ENCODE measurements around the gene WLS. TPM values are rescaled to one million over a fixed set of nuclear protein-coding genes. Genes with fewer than 3 reads are reported as not detected.

WLS gene
- total RNA-seq, 1 donor from 2014 or later: 81.9 TPM

- intact Hi-C loops (cut with DNase I): loop anchor here (5.0 kb wide), 1 partner anchor 225 kb away; no protein-coding TSS in a partner anchor
- ATAC-seq: no peak
- no peak for DNase-seq (ENCODE audit: low spot score)
Measured at GRCh38 chr1:68117416-68117815, 114.9 kb downstream of the WLS start.

- intact Hi-C loops (cut with DNase I): loop anchor here (5.0 kb wide), 1 partner anchor 226 kb away; no protein-coding TSS in a partner anchor
- DNase-seq (ENCODE audit: low spot score) (peak; percentile 74), ATAC-seq (no peak)
Measured at GRCh38 chr1:68116643-68117235, 115.6 kb downstream of the WLS start.

GRCh38 chr1:68115308-68115707 lies 117.0 kb downstream of the WLS start:
- intact Hi-C loops (cut with DNase I): loop anchor here (5.0 kb wide), 1 partner anchor 227 kb away; no protein-coding TSS in a partner anchor
- DNase-seq (ENCODE audit: low spot score): no peak

GRCh38 chr1:68113966-68114365 lies 118.4 kb downstream of the WLS start:
- DNase-seq (ENCODE audit: low spot score): no peak
- ATAC-seq: no peak
- intact Hi-C loops (cut with DNase I): no loop called here

More at GRCh38 chr1:68115308-68115707, 117.0 kb downstream of the WLS start:
- no peak for ATAC-seq

GRCh38 chr1:68112835-68113243 lies 119.5 kb downstream of the WLS start:
- no peak for DNase-seq (ENCODE audit: low spot score)
- ATAC-seq: peak; percentile 15
- intact Hi-C loops (cut with DNase I): no loop called here

GRCh38 chr1:68111519-68112436 lies 120.5 kb downstream of the WLS start:
- peak; percentile 95 for ATAC-seq
- intact Hi-C loops (cut with DNase I): no loop called here
- peak; percentile 79 for DNase-seq (ENCODE audit: low spot score)

GRCh38 chr1:68107771-68108170 lies 124.6 kb downstream of the WLS start:
- DNase-seq (ENCODE audit: low spot score) (no peak), ATAC-seq (no peak)
- intact Hi-C loops (cut with DNase I): no loop called here

GRCh38 chr1:68103884-68104554 lies 128.3 kb downstream of the WLS start:
- ATAC-seq (peak; percentile 34), DNase-seq (ENCODE audit: low spot score) (no peak)
- intact Hi-C loops (cut with DNase I): no loop called here

- DNase-seq (ENCODE audit: low spot score): no peak
- ATAC-seq: no peak
- intact Hi-C loops (cut with DNase I): no loop called here
Measured at GRCh38 chr1:68103011-68103545, 129.2 kb downstream of the WLS start.

GRCh38 chr1:68101829-68102228 lies 130.5 kb downstream of the WLS start:
- intact Hi-C loops (cut with DNase I): no loop called here
- ATAC-seq (no peak), DNase-seq (ENCODE audit: low spot score) (no peak)

GRCh38 chr1:68100571-68100970 lies 131.8 kb downstream of the WLS start:
- intact Hi-C loops (cut with DNase I): no loop called here
- no peak for ATAC-seq

GRCh38 chr1:68093737-68094136 lies 138.6 kb downstream of the WLS start:
- intact Hi-C loops (cut with DNase I): no loop called here
- no peak for DNase-seq (ENCODE audit: low spot score)
- ATAC-seq: no peak

More at GRCh38 chr1:68100571-68100970, 131.8 kb downstream of the WLS start:
- DNase-seq (ENCODE audit: low spot score): no peak

GRCh38 chr1:68087184-68087583 lies 145.1 kb downstream of the WLS start:
- intact Hi-C loops (cut with DNase I): no loop called here
- DNase-seq (ENCODE audit: low spot score) (no peak), ATAC-seq (no peak)

- ATAC-seq (no peak), DNase-seq (ENCODE audit: low spot score) (no peak)
- intact Hi-C loops (cut with DNase I): no loop called here
Measured at GRCh38 chr1:68085752-68086151, 146.6 kb downstream of the WLS start.

GRCh38 chr1:68083686-68084085 lies 148.6 kb downstream of the WLS start:
- DNase-seq (ENCODE audit: low spot score): no peak
- no peak for ATAC-seq
- intact Hi-C loops (cut with DNase I): no loop called here

- no peak for ATAC-seq
- no peak for DNase-seq (ENCODE audit: low spot score)
- intact Hi-C loops (cut with DNase I): no loop called here
Measured at GRCh38 chr1:68081775-68082283, 150.5 kb downstream of the WLS start.

GRCh38 chr1:68078647-68079046 lies 153.7 kb downstream of the WLS start:
- DNase-seq (ENCODE audit: low spot score) (no peak), ATAC-seq (no peak)
- intact Hi-C loops (cut with DNase I): no loop called here

All from sciatic nerve (tissue), 2 donors.